NK-92 (cell line): Measurements from ENCODE around the gene ZNRF2.
"Not testable (repeated sequence)": the region's sequence is repeated elsewhere in the genome, so short reads cannot be mapped to it uniquely, and the experiment has no call there.

Source experiments
- DNase-seq: peaks from one replicate; lab custom pipeline; 2025; ENCODE audit not compliant: unreplicated experiment; lab: John Stamatoyannopoulos, UW

ZNRF2 gene

DNA sequence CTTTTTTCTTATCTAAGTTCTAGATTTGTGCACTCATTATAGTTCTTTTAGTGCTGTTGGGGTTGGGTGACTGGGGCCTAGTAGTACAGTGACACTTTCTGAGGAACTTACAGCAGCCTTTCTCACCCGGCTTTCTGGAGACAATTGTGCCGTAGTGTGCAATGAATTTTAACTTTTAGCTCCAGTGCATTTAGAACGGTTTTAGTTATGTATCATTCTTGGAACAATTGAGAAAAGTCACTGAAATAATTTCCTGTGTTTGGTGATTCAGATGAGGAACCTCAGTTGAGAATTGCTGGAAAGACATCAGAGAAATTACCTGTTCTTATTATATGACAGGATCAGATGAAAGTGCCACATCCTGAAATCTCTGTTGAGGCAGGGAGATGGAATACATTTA is 3.2 kb downstream of the ZNRF2 start:
- not testable (repeated sequence) for DNase-seq

DNA sequence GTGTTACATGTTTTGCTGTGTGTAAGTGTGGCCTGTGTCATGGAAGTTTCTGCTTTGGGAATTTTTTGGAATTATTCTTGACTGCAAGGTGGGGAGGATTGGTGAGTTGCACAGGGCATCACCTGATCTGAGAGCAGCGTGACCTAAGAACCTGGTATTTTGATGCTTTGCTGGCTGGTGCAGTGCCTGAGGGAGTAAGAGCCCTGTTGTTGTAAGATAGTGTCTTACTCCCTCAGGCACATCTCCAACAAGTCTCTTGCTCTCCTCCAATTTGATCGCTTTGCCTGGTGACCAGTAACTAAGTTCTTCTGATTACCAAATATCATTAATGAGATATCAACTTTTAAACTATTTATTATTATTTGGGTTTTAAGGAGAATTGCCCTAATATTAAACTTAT is 5.2 kb downstream of the ZNRF2 start:
- DNase-seq = not testable (repeated sequence)

DNA sequence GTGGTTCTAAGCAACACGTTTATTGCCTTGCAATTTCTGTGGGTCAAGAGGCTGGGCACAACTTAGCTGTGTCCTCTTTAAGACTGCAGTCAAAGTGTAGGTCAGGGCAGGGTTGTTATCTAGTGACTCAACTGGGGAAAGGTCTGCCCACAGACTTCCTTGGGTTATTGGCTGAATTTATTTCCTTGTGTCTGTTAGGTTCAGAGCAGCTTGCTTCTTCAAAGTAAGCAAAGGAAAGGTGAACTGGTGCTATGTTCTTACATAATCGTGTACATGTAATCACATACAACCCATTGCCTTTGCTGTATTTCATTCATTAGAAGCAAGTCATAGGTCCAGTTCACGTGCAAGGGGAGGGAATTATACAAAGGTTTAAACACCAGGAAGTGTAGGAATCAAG is 5.9 kb downstream of the ZNRF2 start:
- not testable (repeated sequence) for DNase-seq

DNA sequence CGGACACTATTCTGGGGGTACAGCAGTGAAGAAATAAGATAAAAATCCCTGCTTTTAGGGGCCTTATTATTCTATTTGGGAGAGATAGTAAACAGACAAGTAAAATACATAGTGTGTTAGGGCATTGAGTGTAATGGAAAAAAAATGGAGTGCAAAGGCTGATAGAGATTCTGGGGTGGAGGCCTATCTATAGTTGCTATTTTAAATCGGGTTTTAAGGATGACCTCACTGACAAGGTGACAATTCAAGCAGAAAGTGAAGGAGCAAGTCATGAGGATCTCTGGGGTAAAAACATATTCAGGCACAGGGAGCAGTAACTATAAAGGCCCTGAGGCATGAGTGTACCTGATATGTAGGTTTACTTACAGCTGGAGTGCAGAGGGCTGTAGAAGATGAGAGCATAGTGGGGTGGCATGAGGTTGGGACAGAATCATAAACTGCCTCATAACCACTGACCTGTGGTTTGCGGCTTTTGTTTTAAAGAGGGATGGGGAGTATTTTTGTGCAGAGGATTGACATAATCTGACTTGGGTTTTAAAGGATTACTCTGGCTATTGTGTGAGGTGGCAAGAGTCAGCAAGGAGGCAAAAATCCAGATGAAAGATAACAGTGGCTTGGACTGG is 8.1 kb downstream of the ZNRF2 start:
- not testable (repeated sequence) for DNase-seq

DNA sequence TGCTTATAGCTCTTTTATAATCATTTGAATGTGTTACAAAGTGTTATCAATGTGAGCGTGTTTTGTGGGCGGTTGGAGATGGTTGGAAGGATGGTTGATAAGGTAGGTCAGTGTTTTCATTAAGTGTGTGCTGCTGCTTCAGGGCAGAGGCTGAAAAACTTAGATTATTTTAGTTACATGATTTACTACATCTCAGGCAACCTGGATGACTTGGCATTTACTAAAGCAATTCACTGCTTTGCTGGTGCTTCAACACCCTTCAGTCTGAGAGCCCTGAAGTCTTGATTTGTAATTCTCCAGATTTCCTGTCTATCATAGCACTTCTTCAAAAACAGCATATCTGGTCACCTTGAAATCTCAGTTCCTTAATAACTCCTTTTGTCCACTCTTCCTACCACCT is 11.9 kb downstream of the ZNRF2 start:
- DNase-seq = not testable (repeated sequence)

DNA sequence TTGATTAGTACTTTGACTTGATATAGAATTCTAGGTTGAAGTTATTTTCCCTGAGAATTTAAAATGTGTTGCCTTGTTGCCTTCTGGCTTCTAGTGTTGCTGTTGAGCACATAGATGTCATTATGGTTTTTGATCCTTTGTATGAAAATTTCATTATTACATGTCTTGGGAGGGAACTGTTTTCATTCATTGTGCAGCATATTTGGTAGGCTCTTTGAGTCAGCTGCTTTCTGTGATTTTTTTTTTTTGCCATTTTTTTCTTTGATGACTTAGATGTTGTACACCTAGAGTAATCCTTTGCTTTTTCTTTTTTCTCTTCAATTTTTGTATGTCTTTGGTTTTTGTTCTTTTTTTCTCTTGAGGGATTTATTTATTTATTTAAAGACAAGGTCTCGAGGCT is 13.1 kb downstream of the ZNRF2 start:
- not testable (repeated sequence) for DNase-seq

DNA sequence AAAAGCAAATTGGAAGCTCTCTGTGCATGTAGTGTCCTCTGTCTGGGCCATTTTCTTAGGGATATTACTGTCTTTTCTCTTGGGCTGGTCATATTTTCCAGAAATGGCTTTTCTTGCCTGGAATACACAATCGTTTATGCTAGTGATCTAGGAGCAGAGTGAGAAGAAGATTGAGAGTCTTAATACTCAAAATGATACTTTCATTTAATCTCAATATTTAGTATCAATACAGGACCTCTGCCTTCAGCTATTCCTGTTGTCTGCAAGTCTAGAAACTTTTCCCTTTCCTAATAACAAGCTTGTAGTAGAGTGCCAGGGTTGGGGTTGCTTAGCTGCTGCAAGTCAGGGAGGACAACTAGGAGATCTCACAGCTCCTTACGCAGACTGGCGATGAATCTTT is 14.0 kb downstream of the ZNRF2 start:
- DNase-seq = not testable (repeated sequence)

DNA sequence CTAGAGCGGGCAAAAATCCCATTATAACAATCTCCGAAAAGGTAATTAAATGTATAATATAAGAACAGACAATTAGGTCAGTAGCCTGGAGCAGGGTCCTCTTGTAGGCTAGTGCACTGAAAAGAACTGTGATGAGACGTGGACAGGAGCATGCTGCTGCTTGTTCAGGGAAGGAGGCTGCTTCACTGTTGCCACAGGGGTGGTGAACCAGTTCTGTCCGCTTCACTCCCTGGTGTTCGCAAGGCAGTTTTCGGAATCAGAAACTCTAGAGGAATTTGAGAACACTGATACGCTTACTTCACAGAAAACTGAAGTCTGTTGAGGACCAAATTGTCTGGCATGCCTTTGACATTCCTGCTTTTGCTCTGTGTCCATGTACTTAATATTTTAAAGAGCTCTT is 17.4 kb downstream of the ZNRF2 start:
- no peak for DNase-seq

DNA sequence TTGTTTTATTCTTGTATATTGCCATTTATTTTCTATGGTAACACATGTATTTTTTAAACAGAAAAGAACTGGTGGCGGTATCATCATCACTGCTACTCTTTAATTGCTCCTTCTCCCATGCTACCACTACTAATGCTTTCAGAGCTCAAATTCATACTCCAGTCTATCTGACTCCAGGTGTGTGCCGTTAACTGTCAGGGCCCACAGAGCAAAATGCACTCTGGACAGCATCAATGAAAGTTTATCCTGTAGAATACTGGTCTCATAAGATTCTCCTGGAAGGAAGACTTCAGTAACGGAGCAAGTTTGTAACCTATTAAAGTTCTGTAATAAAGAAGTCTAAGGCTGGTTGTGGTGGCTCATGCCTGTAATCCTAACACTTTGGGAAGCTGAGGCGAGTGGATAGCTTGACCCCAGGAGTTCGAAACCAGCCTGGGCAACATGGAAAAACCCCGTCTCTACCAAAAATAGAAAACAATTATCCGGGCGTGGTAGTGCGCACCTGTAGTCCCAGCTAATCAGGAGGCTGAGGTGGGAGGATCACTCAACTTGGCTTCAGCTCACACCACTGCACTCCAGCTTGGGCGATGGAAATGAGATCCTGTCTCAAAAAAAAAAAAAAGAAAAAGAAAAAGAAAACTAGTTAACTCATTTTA is 18.4 kb downstream of the ZNRF2 start:
- no peak for DNase-seq

DNA sequence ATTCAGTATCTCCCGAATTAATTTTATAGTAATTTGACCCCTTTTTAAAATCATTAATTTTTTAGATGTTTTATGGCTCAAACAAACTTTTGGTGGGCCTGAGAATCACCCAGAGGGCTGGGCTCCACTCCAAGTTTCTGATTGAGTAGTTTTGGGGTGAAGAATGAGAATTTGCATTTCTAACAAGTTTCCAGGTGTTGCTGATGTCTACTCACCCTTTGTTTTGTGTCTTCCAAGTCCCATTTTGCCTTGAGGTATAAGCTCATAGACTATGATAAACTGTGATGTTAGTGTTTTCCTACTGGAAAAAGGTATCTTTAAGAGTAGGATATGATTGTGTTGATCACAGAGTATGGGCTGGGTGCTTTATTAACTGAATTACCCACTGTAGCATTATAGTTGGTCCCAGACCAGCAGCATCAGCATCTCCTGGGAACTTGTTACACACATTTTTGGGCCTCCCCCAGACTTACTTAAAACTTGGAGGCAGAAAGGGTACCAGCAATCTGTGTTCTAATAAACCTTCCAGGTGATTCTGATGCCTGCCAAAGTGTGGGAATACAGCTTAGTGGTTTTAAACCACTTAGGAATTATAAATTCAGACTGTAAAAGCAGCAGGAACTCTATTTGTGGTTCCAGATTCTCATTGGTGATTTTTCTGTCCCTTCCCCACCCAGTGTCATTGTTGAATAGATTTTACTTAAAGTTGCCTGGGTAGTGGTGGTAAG is 19.1 kb downstream of the ZNRF2 start:
- no peak for DNase-seq

DNA sequence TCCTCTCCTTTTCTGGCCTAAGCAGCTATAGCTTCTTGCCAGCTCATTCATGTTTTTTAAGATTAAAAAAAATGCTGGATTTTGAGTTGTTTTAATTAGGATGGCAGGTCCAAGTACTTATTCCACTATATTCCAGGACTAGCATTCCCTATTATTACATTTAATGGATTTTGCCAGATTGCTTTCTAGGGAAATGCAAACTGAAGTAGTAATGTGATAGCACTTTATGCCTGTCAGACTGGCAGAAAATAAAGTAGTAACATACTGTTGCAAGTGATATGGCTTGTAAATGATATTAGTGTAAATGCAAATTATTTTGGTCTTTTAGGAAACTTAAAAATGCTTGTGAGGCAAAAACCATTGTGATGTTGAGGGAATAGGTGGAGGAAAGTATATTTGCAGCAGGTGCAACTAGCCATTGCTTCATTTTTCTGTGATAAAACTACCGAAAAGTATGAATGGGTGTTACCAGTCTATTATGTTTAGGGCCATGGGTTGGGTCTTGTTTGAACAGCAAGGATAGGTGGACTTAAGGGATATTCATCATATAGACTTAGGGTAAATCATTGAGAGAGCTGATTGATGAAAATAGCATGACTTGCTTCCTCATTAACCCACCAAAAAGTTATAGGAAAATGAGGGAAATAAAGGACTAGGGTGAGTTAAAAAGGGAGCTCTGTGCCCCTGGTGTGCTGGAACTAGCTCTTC is 19.9 kb downstream of the ZNRF2 start:
- no peak for DNase-seq

DNA sequence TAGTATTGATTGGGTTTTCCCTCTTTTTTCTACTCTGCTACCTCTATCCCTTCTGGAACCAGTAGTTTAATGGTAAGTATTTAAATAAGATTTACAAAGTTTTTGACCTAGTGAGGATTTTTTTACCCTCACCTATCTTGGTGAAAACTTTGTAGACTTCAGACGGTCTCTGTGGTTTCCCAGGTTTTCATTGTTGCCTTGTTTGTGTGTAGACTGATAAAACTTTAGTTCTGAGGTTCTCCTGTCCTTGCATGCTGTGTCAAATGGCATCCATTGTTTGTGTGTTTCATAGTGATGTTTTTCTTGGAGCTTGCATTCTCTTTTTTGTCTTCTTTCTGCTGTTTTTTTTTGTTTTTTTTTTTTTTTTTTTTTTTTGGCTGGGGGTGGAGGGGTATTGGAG is 22.6 kb downstream of the ZNRF2 start:
- no peak for DNase-seq

DNA sequence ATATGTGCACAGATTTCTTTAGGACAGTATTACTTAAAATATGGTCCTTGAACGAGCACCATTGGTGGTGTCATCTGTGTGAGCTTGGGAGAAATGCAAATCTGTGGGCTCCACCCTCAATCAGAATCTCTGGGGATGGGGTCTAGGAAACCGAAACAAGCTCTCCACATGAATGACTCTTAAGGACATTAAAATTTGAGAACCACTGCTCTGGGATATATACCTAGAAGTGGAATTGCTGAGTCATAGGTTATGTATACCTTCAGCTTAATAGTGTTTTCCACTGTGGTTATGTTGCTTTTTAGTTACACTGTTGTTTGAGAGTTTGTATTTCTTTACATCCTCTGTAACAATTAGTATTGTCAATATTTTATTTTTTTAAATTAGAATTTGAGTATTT is 24.0 kb downstream of the ZNRF2 start:
- DNase-seq = no peak

DNA sequence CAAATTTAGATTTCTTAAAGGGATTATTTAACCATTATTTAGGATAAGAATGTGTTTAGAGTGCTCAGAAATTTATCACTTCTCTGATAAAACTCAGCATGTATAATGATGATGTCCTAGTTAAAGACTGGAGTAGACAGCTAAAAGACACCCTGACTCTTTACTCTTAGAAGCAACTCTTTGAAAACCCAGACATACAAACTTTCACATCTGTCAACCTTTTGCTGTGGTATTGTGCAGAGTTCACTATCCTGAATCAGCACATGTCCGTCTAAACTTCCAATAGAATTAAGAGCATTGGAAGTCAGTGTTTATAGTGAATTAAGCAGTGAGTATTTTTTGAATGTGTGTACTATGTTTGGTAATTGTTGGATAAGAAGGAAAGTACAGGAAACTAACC is 24.9 kb downstream of the ZNRF2 start:
- DNase-seq = no peak

DNA sequence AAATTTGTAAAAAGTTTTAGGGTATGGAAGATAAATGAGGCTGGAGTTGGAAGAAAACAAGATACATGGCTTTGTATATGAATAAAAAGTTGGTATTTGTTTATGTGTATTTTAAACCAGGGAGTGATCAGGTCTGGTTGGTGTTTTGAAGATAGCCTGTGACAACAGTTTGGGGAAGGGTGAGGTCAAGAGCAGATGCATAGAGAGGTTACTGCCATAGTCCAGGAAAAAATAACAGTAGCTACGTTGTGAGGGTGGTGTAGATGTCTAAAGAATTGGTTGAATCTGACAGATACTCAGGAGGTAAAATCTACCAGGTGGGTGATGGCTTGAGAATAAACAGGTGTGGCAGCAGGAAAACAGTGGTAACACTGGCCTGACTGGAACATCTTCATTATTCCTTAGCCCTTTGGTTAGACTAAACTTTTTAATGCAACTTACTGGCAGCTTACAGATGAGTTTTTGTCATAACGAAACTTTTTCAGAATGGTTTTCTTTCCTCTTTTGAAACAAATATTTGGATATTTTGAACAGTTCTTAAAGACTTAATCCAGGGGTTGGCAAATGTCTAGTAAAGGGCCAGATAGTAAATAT is 25.5 kb downstream of the ZNRF2 start:
- no peak for DNase-seq

DNA sequence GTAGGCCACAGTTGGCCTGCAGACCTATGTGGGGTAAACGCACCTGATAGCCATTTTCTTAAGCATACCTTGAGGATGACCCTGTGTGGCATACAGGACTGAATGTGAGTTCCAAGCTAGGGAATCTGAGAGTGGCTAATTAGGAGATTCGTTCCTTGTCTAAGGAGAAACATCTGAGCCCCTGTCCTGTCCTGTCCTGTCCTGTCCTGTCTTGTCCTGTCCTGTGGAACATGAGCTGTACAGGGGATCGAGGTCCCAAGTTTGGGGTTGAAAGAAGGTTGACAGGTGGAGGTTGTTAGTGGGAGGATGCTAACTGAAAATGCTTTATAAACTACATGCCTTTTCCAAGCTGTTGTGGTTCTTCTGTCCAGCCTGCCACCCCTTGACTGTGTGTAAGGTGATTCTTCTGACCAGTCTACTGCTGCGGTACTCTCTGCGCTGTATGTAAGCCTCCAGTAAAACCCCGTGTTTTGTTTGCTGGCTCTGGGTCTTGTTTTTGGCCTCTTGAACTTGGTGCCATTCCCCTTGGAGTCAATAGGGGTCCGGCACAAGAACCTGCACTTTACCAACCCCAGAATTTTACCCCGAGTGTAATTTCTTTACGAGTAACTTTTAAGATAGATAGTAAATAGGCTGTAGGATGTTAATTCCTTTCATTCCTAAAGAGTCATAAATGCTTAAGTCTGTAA is 26.4 kb downstream of the ZNRF2 start:
- no peak for DNase-seq

DNA sequence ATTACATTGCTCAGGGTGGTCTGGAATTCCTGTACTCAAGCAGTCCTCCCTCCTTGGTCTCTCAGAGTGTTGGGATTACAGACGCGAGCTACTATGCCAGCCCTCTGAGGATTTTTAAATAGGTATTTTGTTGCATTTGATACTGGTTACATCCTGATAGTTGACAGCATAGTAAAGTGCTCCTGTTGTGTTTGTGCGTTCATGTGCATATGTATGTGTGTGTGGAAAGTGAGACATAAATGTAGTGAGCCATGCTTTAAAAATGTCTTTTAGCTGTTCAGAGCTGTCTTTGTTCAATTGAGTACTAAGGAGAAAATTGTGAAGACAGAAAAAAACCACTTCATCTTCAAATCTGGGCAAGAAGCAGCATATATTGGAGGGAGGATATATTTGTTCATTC is 27.8 kb downstream of the ZNRF2 start:
- DNase-seq = no peak

DNA sequence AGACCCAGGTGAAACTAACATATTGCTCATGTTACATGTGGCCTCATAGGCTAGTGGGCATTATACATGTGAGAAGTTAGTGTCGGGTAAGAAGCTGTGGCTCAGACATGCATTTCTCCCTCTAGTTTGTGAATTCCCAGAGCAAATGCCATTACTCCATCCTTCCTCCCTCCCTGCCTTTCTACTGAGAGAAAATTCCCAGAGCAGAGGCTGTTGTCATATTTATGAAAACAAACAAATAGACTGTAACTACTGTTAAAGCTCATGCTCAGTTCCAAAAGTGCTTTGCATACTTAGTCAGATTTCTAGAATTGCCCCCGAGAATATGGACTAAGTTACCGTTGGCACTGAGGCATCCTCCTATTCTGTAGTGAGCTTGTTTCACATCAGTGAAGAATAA is 29.0 kb downstream of the ZNRF2 start:
- no peak for DNase-seq

DNA sequence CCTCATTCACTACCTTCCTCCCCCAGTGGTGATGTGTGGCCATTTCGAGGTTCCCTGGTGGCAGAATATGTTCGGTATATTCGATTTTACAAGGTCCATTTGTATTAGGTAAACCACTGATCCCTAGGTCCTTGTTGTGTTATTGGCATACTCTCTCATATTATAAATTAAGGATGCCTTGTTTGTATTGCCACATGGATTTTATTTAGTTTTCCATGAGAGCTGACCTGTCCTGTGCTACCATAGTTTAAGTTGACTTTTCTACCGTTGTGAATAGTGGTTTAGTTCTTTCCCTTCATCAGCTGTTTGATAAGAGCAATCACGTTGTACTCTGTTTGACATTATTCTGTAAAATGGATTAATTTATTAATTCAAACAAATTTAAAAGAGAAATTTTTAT is 29.4 kb downstream of the ZNRF2 start:
- no peak for DNase-seq

DNA sequence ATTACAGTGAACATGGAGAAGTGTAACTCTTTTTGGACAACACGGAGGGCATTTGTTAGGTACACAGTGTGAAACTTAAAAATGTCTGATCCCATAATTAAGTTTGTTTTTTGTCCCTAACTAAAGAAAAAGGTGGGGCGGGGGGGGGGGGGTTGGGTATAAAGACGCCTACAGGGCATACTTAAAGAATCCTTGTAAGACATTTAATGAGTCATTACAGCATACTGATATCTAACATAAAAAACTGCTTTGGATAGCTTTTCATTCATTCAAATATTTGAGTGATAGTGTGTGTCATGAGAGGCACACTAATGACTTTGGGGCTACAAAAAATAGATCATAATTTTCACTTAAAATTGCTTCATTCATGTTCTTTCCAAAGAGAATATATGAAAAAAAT is 31.2 kb downstream of the ZNRF2 start:
- no peak for DNase-seq

DNA sequence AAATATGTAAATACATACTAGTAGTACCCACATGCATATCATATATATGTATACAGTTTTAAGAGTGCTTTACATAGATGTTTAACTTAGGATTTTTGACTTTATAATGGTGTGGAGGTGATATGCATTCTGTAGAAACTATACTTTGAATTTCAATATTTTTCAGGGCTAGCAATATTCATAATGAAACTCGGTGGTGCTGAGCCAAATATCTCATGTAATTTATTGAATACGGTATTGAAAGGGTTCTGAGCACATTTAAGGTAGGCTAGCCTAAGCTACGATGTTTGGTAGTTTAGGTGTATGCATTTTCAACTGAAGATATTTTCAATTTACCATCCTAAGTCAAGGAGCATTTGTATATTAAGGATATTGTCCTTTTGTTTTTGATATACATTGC is 36.0 kb downstream of the ZNRF2 start:
- no peak for DNase-seq
